ENCODE results near the gene RHBDD3.

- no peak for TF ChIP-seq EZH2 (IDR thresholded peaks at IDR 0.05; ENCODE audit: insufficient read depth, poor library complexity, severe bottlenecking)
- no peak for TF ChIP-seq EZH2phosphoT487 (IDR thresholded peaks at IDR 0.05; ENCODE audit: insufficient read depth, low read depth)
These were observed 9.2 kb downstream of the RHBDD3 start for GRCh38 chr22:29258407-29259252.

Data from GM23248 (cell line).